GM18502 (cell line): ENCODE measurements around the gene PIRT.

Source experiments
- ATAC-seq: cut with Tn5 transposase; IDR thresholded peaks from one replicate; pipeline ENCODE4 v1.9.1; 2021; ENCODE audit warnings: mild to moderate bottlenecking; ENCODE audit not compliant: unreplicated experiment, poor library complexity

Gene PIRT

DNA sequence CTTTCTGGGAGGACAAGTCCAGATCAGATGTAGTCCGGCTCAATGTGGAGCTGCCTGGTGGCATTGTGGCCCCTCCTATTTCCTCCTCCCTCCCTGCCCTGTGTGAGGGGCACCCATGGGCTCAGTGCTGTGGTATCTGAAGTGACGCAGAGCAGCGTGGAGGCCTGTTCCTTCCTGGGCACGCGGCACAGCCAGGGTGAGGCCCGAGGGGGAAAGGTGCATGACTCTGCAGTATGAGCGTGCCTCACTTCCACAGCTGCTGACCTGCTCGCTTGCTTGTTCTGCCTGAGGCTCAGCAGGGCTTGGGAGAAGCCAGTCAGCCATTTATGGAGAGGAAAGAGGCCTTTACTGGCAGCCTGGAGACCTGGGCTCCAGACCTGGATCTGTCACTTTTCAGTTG, 45.7 kb downstream of the PIRT start:
- ATAC-seq = no peak

DNA sequence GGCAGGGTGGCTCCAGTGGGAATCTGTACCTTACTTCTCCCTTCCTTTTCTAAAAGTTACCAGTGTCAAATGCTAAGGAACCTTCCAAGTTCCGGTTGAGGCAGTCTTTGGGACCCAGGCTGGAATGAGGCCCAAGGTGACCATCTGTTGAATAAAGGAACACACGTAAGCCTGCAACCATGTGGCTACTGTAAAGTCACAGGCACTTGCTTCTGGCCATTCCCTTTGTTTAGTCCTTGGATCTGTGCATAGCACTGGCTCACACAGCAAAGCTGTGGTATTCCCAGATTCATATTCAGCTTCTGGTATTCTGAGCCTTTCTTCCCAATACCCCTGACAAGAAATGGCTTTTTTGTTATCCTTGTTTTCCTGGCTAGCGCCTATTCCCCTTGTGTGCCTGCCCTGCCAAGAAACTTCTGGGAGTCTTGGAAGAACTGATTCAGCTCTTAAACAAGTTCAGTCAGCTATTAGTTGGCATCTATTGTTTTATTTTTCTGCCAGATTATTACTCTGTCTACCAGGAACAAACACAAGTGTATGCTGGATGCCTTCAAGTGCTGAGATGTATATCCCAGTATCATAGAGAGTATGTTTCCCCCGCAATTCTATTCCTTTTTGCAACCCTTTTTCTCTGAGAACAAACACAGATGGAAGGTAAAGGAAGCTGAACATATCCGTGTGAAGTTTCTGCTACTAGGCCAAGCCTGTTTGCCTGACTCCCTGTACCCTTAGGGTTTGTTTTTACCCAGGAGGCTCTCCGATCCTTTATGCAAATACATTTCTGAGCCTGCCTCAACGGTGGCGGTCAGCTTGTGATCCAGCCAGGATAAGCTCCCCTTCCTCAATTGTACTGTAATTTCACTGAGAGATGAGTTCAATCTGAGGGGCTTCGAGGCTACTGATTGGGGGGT, 47.1 kb downstream of the PIRT start:
- ATAC-seq = no peak

DNA sequence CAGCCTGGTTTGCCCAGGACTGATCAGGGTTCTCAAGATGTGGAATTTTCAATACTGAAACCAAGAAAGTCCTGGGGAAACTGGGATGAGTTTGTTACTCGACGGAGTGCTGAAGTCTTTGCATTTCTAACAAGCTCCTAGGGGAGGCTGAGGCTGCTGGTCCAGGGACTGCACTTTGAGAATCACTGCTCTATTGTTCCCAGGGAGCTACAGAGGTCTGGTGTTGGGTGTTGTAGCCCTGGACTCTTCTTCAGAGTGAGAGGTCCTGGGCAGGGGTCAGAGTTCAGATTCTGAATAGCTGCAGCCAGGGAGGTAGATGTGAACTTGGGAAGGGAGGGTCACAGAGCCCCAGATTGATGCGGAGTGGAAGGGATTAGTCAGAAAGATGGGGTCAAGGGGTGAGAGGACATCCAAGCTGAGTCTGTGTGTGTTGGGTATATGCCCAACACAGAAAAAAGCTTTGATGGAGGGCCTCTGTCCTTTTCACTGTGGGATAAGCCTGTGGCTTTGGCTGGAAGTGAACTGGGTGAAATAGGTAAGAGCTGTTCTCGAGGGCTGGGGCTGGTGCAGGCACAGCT, 48.1 kb downstream of the PIRT start:
- no peak for ATAC-seq

DNA sequence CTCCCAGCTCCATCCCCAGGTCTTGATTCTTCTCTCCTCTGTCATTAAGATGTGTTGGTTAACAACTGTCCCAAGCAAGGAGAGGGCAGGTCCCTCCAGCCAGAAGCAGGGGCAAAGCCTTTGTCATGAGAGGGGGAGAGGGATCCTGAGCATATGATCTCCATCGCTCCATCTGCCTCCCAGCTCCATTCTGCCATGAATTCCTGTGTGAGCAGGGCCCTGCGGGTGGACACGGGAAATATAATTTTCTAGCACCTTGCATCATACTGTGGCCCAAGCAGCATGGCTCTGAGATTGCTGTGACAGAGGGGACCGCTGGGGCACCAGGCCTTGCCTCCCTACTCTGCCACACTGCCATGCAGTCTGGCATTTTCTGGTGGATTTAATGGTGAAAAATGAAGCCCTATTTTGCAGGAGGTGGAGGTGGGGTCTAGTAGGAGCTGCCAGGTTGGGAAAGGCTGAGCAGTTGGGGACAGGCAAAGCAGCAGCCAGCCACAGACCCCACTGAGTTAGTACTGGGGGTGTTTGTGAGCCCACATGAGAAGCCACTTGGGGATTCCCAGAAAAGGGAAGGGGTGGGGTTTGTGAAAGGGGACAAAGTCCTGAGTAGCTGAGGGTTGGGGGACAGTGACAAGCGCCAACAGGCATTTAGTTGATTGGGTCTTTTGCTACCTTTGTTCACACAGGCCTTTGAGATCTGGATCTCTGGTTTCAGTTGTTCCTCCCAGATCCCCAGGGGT, 50.4 kb downstream of the PIRT start:
- ATAC-seq = no peak

DNA sequence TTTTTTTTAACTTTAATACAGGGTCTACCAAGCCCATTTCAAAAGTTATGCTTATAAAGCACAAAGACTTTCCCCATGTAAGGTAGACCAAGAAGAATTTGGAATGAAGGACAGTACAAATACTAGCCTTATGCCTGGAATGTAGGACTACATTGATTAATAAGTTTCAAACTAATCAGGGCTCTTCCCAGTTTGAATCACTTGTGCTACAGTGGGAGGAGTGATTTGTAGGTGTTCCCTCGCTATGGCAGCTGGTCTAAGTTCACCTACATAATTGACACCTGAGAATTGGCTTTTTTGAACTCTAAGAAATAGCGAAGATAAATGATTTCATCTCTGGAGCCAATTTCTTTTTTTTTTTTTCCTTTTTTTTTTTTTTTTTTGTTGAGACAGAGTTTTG, 52.6 kb downstream of the PIRT start:
- ATAC-seq = no peak

DNA sequence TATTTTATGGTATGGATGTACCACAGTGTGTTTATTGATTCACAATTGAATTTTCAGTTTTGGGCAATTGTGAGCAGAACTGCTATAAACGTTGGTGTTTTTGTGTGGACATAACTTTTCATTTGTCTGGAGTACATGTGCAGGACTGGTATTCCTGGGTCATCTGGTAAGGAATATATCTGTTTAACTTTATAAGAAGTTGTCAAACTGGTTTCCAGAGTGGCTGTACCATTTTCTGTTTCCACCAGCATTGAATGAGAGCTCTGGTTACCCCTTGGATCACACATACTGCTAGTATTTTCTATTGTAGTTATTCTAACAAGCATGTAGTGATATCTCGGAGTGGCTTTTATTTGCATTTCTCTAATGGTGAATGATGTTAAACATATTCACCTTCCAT, 58.3 kb downstream of the PIRT start:
- ATAC-seq = no peak

DNA sequence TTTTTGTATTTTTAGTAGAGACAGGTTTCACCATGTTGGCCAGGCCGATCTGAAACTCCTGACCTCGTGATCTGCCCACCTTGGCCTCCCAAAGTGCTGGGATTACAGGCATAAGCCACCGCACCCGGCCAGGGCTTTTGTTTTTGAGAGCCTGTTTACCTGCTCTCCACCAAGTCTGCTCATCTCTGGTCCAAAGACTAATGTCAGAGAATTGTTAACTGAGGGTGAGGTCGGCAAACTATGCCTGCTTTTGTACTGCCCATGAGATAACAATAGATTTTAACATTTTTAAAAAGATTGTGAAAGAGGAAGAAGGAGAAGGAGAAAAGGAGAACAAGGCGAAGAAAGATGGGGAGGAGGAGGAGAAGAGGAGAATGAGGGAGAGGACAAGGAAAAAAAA, 60.0 kb downstream of the PIRT start:
- ATAC-seq = no peak

DNA sequence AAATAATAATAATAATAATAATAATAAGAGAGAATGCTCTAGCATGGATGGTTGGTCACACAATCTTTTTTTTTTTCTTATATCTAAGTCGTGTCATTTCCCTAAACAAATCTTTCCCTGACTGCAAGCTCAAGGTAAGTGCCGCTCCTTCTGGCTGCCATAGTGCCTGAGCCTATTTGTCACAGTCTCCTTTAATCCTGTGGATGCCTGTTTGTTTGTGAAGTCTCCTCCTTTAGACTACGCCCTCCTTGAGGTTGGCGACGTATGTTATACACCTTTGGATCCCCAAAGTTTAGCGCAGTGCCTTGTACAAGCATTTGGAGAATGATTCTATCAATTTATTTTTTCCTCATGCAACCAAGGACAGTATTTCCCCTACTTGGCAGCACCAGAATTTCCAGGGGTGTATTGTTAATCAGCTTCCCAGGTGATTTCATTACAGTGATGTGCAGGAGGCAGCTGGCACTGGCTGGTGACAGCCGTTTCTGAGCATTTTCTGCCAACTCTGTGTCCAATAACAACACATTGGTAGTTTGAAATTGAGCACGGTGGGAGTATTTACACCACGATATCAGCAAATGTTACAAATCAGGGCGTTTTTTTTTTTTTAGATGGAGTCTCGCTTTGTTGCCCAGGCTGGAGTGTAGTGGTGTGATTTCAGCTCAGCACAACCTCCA, 60.6 kb downstream of the PIRT start:
- no peak for ATAC-seq

DNA sequence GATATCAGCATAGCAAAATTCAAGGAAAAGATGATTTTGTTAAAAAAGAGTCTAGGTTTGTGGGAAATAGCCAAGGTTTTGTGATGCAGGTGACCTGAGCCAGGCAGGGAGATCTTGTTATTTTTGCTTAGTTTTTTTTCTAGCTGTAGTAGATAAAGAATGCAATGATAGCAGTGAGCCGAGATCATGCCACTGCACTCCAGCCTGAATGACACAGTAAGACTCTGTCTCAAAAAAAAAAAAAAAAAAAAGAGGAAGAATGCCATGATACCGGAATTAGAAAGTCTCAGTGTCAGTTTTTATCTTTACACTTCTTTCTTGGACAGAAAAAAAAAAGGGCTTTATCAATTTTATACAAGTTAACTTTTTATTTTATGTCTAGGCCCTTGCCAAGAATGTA, 61.5 kb downstream of the PIRT start:
- ATAC-seq = no peak

DNA sequence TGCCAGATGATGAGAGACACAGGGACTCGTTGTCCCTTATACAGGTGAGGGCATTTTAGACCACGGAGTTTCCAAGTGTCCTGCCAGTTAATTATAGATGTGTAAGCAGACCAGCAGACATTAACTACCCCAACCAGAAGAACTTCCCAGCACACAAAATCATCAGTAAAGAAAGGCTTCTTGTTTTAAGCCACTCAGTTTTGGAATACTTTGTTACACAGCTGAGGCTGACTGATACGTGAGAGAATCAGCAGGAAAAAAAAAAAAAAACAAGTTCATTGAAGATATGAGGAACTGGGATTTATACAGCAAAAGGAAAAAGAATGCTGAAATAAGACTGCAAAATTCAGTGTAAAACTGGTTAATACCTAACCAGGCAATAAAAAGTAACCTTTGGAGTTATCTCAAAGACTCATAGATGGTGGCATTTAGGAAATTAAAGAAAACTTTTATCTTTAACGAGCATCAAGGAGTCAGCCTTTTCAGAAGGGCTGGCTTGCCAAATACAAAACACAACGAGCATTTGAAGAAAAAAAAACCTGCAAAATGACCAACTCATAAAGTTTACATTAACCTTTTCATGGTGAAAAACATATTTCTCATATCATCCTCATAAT, 62.0 kb downstream of the PIRT start:
- ATAC-seq = no peak

DNA sequence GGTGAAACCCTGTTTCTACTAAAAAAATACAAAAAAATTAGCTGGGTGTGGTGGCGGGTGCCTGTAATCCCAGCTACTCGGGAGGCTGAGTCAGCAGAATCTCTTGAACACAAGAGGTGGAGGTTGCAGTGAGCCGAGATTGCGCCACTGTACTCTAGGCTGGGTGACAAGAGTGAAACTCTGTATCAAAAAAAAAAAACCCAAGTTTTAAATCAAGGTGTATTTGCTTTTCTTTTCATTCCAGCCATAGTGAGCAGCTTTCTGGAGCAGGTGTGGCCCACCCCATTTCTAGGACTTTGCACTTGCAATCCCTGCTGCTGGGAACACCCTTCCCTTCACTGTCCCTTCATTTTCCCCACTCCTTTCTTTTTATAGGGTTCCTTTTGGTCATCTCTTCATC, 62.8 kb downstream of the PIRT start:
- no peak for ATAC-seq

DNA sequence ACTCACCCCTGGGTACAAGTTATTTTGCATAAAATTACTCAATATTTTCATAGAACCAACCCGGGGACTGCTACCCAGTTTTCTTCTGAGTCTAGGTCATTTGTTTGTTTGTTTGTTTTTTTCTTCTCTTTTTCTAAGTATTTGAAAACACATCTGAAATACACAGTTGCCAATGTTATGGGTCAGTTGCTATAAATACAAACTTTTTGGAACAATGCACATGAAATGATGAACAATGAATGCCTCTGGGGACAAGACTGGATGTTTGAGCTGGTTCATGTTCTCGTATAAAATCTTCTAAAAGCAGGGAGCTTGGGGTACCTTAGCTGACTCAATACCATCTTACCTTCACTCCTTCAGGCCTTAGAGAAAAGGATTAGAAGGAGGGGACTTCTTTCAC, 64.5 kb downstream of the PIRT start:
- no peak for ATAC-seq
